C4-2B (cell line): ENCODE data around the gene TMCO4.

Experiments
- H3K27ac ChIP-seq: fragments of 450-650 bp; 2 replicates; pipeline ENCODE4 v1.5.1; 2017
- CTCF ChIP-seq: fragments of 450-650 bp; conservative IDR thresholded peaks from 2 replicates; pipeline ENCODE4 v1.5.1; 2017; ENCODE audit warnings: mild to moderate bottlenecking
- ZFX ChIP-seq: fragments of 450-650 bp; IDR thresholded peaks from 2 replicates; pipeline ENCODE4 v1.6.1; 2017

The TMCO4 gene

GRCh38 chr1:19811206-19811851, 11.6 kb upstream of the TMCO4 start:
- TF ChIP-seq ZFX, result no peak
- peak; percentile 44 for TF ChIP-seq CTCF
- no peak overlapping the region for H3K27ac ChIP-seq

- TF ChIP-seq ZFX (no peak), CTCF (no peak)
- no peak overlapping the region for H3K27ac ChIP-seq
Measured at GRCh38 chr1:19809044-19809750, 9.5 kb upstream of the TMCO4 start.

GRCh38 chr1:19808351-19808750, 8.6 kb upstream of the TMCO4 start:
- no peak overlapping the region for H3K27ac ChIP-seq

GRCh38 chr1:19804831-19805251, 5.1 kb upstream of the TMCO4 start:
- H3K27ac ChIP-seq, result no peak overlapping the region
- TF ChIP-seq CTCF (no peak), ZFX (no peak)

More at GRCh38 chr1:19808351-19808750, 8.6 kb upstream of the TMCO4 start:
- TF ChIP-seq CTCF (no peak), ZFX (no peak)

DNA sequence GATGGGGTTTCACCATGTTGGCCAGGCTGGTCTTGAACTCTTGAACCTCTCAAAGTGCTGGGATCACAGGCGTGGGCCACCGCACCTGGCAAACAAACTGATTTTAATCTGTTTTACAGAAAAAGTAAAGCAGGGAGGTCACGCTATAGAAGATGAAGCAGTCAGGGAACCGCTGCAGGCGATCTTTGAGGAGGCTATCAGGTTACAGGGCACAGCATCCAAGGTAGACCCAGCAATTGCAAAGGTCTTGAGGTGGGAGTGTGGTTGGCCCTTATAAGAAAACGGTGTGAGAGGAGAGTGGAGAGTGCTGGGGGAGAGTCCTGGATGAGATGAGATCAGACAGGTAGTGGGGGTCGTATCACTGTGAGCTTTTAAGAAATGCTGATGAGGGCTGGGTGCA, 2.6 kb upstream of the TMCO4 start:
- TF ChIP-seq ZFX, result no peak
- TF ChIP-seq CTCF, result no peak
- H3K27ac ChIP-seq, result no peak overlapping the region

DNA sequence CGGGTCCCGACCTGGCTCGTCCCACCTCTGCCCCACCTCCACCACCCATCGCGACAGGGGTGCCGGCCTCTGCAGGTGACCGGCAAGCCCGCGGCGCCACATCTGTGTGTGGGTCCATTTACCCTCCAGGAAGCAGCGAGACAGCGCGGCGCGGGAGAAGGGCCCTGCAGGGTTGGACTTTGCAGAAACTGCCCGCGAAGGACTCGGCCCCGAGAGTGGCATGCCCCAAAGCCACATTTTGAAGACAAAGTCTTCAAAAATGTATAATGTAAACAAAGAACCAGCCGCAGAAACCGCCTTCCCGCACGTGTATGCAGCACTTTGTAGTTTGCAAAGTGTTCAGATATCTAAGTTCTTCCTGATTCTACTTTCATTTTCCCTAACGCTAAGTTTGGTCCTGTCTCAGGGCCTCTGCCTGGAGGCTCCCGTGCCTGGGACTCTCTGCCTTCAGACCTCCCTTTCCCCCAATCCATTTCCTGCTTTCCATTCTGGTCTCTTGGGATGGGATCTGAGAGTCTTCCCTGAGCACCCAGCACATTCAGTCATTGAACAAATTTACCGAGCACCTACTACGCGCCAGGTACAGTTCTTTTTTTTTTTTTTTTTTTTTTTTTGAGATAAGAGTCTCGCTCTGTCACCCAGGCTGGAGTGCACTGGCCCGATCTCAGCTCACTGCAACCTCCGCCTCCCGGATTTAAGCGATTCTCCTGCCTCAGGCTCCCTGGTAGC, 524 bp upstream of the TMCO4 start:
- peak overlapping the region; percentile 82 for H3K27ac ChIP-seq
- TF ChIP-seq CTCF (no peak), ZFX (peak; percentile 32)
